Medulla oblongata (tissue), 1 donor: Measurements from ENCODE around the gene TXK.

Experiments
- DNase-seq: peaks from one replicate; pipeline ENCODE4 v3.0.0-alpha.2; 2015; ENCODE audit errors: extremely low spot score

The TXK gene

GRCh38 chr4:48137846-48138245, 3.8 kb upstream of the TXK start:
- DNase-seq: no peak

- DNase-seq: no peak
These were observed 381 bp downstream of the TXK start for GRCh38 chr4:48133669-48134068.

DNA sequence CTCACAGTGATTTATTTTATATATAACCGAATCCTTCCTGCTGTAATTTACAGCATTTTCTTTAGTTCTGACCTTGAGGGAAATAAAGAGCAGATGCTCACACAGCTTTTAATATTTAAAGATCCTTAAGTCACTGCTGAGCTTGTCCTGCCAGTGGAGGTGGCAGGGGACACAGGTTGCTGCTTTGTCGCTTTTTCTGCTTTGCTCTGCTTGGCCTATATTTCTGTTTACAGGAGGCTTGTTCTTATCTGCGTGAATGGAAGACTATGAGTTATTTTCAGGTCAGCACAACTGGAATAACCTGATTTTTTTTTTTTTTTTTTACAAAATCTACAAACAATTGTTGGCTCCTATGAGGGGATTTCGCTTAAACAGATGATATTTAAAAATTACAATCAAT, 2.3 kb downstream of the TXK start:
- DNase-seq: no peak

- no peak for DNase-seq
These were observed 4.0 kb downstream of the TXK start for GRCh38 chr4:48130100-48130499.

GRCh38 chr4:48129307-48130014, 4.6 kb downstream of the TXK start:
- no peak for DNase-seq

GRCh38 chr4:48127682-48128404, 6.2 kb downstream of the TXK start:
- DNase-seq: peak; percentile 57

DNA sequence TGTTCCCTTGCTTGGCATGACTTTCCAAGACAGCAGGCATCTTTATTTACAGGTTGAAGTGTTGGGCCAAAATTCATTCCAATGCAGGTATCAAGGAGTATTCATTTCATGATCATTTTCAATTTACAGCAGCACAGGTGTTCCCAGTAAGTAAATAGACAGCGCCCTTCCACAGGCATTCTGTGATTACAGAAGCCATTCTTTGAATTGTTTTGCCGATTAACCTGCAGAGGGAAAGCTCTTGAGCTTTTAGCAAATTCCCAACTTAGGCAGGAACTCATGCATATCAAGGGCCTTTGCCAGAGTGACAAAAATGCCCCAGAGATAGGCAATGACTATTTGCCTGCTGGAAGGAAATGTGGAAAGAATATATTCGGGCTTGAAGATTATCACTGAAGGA, 6.8 kb downstream of the TXK start:
- DNase-seq: no peak

- DNase-seq: no peak
These were observed 7.4 kb downstream of the TXK start for GRCh38 chr4:48126621-48127020.

DNA sequence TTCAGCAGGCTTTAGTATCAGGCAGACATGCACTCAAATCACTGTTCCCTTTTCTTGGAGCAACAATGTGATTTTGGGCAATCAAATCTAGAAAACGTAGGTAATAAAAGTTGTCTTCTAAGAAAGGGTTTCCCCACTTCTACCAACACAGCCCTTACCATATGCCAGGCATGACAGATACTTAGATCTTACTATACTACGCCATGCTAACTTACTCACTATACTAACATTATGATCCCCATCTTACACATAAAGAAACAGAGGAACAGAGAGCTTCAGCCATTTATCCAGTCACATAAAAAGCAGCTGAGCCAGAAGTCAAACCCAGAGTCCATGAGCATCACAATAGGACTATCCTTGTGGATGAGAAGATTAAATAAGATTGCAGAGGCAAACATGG, 9.2 kb downstream of the TXK start:
- DNase-seq: no peak

GRCh38 chr4:48122756-48123155, 11.3 kb downstream of the TXK start:
- DNase-seq: no peak

GRCh38 chr4:48121180-48121579, 12.9 kb downstream of the TXK start:
- DNase-seq: no peak

- DNase-seq: no peak
These were observed 13.9 kb downstream of the TXK start for GRCh38 chr4:48120132-48120531.

DNA sequence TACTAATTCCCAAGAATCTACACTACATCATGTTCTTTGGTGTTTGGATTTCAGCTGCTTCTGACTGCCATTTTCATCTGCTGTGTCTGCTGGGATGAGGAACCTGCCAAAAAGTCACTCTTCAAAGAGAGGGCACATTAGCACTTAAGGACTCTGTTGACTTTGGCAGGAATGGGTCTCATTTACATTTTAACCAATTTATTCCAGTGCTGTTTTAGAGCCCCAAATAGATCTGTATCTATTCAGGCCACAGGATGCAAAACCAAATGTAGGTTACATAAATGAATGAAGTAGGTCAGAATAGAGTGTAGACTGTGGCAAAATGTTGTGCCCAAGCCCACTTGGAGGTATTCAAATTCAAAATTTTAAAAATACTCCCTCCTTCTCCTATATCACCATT, 14.4 kb downstream of the TXK start:
- DNase-seq: no peak

GRCh38 chr4:48118081-48118480, 16.0 kb downstream of the TXK start:
- DNase-seq: no peak

GRCh38 chr4:48116582-48116981, 17.5 kb downstream of the TXK start:
- no peak for DNase-seq

DNA sequence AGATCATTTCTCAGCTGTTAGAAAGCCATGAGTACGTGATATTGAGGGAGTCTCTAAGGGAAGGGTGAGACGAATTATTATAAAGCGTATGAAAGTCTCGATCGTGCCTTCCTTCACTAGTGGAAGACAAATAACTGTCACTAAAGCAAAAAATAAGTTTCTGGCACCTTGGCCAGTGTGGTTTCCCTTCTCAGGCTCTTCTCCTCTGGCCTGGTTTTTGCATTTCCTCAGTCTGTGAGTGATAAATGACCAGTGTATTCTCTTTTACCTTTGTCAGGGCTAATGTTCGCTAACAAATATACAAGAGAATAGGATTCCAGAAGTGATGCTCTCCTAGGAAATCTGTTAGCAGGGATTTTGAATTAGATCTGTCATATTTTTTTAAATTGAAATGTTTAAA, 19.6 kb downstream of the TXK start:
- no peak for DNase-seq

GRCh38 chr4:48112017-48112667, 21.9 kb downstream of the TXK start:
- DNase-seq: no peak

DNA sequence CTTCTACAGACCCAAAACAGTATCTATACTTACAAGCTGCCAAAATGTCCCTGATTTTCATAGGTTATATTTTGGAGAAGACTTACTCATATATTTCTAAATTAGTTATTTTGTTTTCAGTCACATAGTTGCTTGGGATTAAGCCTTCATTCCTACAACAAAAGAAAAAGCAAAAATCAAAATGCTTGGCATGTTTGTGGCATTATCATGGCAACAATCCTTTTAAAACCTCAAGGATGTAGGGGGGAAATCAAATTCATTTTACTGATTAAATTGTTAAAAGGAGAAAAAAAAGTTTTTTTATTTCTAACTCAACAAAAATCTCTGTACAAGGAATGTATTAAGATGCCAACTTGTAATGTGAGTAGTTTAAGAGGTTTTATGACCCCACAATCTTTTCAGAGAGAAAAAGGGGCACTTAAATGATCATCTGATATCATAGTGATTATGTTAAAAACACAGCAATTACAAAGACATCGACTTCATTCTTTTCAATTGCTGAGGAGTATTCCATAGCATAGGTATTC, 23.5 kb downstream of the TXK start:
- DNase-seq: no peak

GRCh38 chr4:48109413-48110263, 24.4 kb downstream of the TXK start:
- DNase-seq: no peak

DNA sequence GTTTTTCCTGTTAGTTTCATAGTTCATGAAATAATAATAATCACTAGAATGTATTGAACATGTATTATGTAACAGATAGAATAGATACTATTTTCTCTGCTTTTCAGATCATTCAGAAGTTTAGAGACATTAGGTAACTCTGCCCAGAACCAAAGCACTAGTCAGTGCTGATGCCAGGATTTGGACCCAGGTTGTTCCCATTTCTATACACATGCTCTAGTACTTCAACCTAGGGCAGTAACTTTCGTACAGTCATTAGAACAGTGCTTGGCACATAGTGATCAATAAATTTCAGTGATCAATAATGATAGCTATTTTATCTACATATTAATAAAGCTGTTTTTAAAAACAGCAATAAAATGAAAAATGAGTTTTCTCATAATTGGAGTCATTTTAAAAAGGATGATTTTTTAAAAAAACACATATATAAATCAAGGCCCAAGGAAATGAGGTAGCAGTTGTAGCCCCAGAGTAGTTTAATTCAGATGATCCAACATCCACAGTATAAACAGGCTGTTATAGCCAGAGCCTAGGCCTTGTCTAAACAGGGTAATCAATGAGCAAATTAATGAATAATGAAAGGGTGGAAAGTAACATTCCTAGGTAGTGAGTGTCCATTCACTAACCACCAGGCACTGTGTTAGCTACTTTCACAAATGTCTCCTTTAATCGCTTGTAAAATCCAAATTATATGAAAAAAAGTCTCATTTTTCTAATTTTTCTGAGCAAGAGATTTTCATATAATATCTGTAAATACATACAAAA, 25.6 kb downstream of the TXK start:
- DNase-seq: no peak

DNA sequence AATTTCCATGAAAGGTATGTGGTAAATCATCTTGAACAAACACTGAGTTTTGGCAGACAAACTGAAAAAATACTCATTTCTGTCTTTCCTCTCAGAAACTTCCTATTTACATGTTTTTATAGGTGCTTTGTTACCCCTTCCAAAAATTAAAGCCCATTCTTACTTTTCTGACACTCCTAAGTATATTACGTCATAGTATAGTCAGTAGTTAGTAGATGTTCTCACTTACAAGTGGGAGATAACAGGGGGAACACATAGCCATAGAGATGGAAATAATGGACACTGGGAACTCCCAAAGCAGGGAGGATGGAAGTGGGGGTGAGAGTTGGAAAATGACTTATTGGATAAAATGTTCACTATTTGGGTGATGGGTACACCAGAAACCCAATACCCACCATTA, 28.8 kb downstream of the TXK start:
- no peak for DNase-seq
